Muscle layer of colon (tissue), 2 donors: ENCODE results near the gene SPAG6.

Experiments
- H3K27ac ChIP-seq: one replicate; pipeline ENCODE4 v1.7.0; 2013; ENCODE audit warnings: low read depth, mild to moderate bottlenecking, low read length, moderate library complexity
- H3K27me3 ChIP-seq, 2 donors: one replicate each; pipeline ENCODE4 v1.7.0; 2013; ENCODE audit warnings: low read length in 2 of 2, mild to moderate bottlenecking in 2 of 2; ENCODE audit not compliant: insufficient read depth in 2 of 2, control insufficient read depth in 1 of 2
- H3K36me3 ChIP-seq: one replicate; pipeline ENCODE4 v1.7.0; 2013; ENCODE audit warnings: mild to moderate bottlenecking, low read length; ENCODE audit not compliant: insufficient read depth
- H3K4me1 ChIP-seq: one replicate; pipeline ENCODE4 v1.7.0; 2013; ENCODE audit warnings: mild to moderate bottlenecking, low read length; ENCODE audit not compliant: insufficient read depth
- H3K4me3 ChIP-seq, 2 donors: one replicate each; pipeline ENCODE4 v1.7.0; 2013; ENCODE audit warnings: low read length in 2 of 2, low read depth in 1 of 2, mild to moderate bottlenecking in 1 of 2, moderate library complexity in 1 of 2
- H3K9ac ChIP-seq: one replicate; pipeline ENCODE4 v1.7.0; 2013; ENCODE audit warnings: low read length
- H3K9me3 ChIP-seq: one replicate; pipeline ENCODE4 v1.7.0; 2013; ENCODE audit warnings: mild to moderate bottlenecking, low read length
- donor health status: abdominal sarcoma.
- donor health status: Adenocarcinoma of cecum.

The SPAG6 gene

GRCh38 chr10:22335173-22335933 is 9.9 kb upstream of the SPAG6 start:
- Histone ChIP-seq H3K9ac (no peak overlapping the region), H3K4me3 (peak overlapping the region; percentile 50 to 60), H3K27me3 (peaks cover 60 to 61% of the 10 kb centered on the region in 2 donors), H3K4me1 (peaks cover 32% of the 10 kb centered on the region), H3K9me3 (peaks cover 16% of the 10 kb centered on the region), H3K36me3 (no peaks in the 10 kb centered on the region), H3K27ac (no peak overlapping the region)

DNA sequence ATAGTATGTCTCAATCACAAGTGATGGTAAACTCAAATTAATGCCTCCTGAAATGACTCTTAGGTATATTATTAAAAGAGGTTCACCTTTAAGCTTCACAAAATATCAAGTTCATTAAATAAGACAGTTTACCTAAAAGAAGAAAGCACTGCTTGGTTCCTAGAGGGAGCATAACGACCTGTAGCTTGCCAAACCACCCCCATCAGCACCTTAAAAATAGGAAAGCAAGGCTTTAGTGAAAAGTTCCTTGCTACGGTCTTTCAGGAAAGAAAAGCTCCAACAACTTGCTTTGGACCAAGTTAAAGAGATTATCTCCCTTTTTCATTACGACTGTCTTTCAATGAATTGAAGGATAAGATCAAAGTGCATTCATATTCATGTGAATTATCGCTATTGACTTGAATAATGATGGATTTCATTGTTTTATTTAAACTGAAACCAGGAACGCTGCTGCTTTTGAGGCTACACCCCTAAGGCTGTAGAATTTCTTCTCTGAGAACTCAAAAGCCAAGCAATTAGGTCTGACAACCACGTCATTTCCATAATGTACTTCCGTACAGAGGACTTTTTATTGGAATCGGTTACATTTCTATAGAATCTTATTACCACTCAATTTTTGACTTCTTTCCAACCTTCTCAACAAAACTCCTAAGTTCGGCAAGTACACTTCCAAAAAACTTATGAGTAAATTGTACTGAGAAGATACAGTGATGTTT is 7.0 kb upstream of the SPAG6 start:
- Histone ChIP-seq H3K27me3 (peaks cover 81 to 84% of the 10 kb centered on the region in 2 donors), H3K4me1 (peaks cover 39% of the 10 kb centered on the region), H3K9me3 (peaks cover 16% of the 10 kb centered on the region), H3K27ac (no peak overlapping the region), H3K4me3 (no peak overlapping the region), H3K36me3 (no peaks in the 10 kb centered on the region), H3K9ac (no peak overlapping the region)

DNA sequence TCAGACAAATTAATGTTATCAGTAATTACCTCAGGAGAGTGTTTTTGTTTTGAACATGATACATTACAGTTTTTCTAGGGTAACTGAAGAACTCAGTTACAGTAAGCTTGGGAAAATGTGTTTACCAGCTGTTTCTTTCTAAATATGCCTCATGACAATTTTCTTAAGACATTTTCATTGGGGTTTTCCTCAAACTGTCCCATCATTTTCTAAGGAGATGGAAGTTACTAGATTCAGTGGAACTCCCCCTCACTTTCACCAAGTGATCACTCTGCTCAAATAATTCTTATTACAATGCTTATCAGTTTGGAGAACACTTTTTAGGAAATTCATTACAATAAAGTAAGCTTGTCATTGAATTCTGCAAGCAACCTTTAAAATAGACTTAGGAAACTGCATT is 6.4 kb upstream of the SPAG6 start:
- no peak overlapping the region for H3K9ac ChIP-seq
- H3K36me3 ChIP-seq = no peaks in the 10 kb centered on the region
- H3K27me3 ChIP-seq = peaks cover 82 to 86% of the 10 kb centered on the region in 2 donors
- H3K9me3 ChIP-seq = peaks cover 16% of the 10 kb centered on the region
- H3K4me3 ChIP-seq = no peak overlapping the region
- no peak overlapping the region for H3K27ac ChIP-seq
- peaks cover 39% of the 10 kb centered on the region for H3K4me1 ChIP-seq

GRCh38 chr10:22339761-22340328 is 5.5 kb upstream of the SPAG6 start:
- Histone ChIP-seq H3K9ac (peak overlapping the region; percentile 54), H3K4me3 (peak overlapping the region; percentile 58 to 62)

DNA sequence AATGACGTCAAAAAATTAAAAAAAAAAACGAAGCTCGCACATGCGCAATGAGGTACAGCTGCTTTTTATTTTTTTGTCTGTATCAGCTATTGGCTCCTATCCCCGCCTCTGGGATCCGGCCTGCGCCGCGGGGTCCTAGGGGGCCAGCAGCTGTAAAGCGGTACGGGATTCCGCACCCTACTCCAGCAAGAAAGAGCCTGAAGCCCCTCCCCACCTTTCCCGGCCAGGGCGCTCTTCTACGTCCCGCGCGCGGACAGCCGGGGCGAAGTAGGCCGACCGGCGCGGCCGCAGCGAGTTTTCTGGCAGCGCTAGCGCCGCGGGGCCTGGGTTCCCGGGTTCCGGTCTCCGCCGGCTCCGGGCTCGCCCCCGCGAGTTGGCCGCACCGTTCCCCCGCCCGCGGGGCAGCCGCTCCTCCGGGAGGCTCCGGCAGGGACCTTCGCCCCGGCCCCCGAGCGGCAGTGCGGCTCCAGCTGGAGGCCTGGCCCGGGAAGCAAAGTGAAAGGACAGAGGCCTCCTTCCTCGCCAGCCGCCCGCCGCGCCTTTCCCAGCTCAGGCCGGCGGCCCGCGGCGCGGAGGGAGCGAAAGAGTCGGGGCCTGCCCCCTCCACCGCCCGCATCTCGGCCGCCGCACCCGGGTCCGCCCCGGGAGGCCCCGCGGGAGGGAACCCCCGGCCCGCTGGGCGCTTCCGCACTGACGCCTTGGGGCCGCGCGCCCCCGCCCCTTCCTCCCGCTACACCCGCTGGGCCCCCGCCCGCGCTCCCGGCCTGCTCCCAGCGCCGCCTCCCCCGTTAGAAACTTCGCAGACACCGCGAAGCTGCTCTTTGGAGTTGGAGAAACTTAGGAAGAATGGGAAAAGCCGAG is 4.7 kb upstream of the SPAG6 start:
- H3K36me3 ChIP-seq = no peaks in the 10 kb centered on the region
- peak overlapping the region; percentile 58 to 62 for H3K4me3 ChIP-seq
- peaks cover 83 to 86% of the 10 kb centered on the region in 2 donors for H3K27me3 ChIP-seq
- H3K4me1 ChIP-seq = peaks cover 24% of the 10 kb centered on the region
- peak overlapping the region; percentile 54 for H3K9ac ChIP-seq
- peak overlapping the region; percentile 64 for H3K27ac ChIP-seq
- peaks cover 16% of the 10 kb centered on the region for H3K9me3 ChIP-seq

More at GRCh38 chr10:22339761-22340328, 5.5 kb upstream of the SPAG6 start:
- Histone ChIP-seq H3K27me3 (peaks cover 83 to 86% of the 10 kb centered on the region in 2 donors), H3K4me1 (peaks cover 31% of the 10 kb centered on the region), H3K27ac (peak overlapping the region; percentile 64), H3K36me3 (no peaks in the 10 kb centered on the region), H3K9me3 (peaks cover 16% of the 10 kb centered on the region)

GRCh38 chr10:22341190-22341925 is 3.9 kb upstream of the SPAG6 start:
- Histone ChIP-seq H3K27me3 (peaks cover 83 to 86% of the 10 kb centered on the region in 2 donors), H3K4me1 (peaks cover 20% of the 10 kb centered on the region), H3K9ac (peak overlapping the region; percentile 54), H3K4me3 (peak overlapping the region; percentile 58 to 62), H3K27ac (peak overlapping the region; percentile 64), H3K36me3 (no peaks in the 10 kb centered on the region), H3K9me3 (peaks cover 20% of the 10 kb centered on the region)

DNA sequence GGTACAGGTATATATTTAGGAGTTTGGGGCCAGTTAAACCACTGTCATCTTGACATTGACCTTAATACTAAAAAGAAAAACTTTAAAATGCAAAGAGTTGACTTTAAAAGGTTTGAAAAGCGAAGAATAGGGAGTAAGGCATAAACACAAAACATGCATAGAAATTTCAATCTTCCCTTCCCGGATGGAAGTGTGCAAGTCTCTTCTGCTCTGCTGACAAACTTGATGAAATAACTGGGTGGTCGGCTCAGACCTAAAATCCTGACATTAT is 3.4 kb upstream of the SPAG6 start:
- H3K27me3 ChIP-seq = peaks cover 79 to 86% of the 10 kb centered on the region in 2 donors
- no peaks in the 10 kb centered on the region for H3K36me3 ChIP-seq
- H3K9me3 ChIP-seq = peaks cover 20% of the 10 kb centered on the region
- no peak overlapping the region for H3K4me3 ChIP-seq
- H3K9ac ChIP-seq = no peak overlapping the region
- no peak overlapping the region for H3K27ac ChIP-seq
- H3K4me1 ChIP-seq = peaks cover 15% of the 10 kb centered on the region

DNA sequence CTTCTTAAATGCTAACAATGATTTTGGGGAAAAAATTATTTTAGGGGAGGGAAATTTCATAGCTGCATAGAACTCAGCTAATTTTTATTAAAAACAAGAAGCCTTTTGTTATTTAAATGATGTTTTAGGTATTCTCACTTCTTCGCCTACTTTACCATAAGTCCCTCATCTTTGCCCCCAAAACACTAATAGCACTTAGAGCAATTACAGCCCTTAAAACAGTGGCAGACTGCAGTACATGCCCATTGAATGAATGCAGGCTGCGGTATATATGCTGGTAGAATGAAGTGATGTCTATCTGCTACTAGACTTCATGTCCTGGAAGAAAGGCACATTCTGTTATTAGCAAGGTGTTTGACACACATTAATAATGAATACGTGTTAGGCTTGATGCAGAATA is 2.9 kb upstream of the SPAG6 start:
- no peak overlapping the region for H3K4me3 ChIP-seq
- H3K4me1 ChIP-seq = peaks cover 15% of the 10 kb centered on the region
- H3K9ac ChIP-seq = no peak overlapping the region
- H3K27ac ChIP-seq = no peak overlapping the region
- H3K9me3 ChIP-seq = peaks cover 16% of the 10 kb centered on the region
- no peaks in the 10 kb centered on the region for H3K36me3 ChIP-seq
- peaks cover 73 to 83% of the 10 kb centered on the region in 2 donors for H3K27me3 ChIP-seq

DNA sequence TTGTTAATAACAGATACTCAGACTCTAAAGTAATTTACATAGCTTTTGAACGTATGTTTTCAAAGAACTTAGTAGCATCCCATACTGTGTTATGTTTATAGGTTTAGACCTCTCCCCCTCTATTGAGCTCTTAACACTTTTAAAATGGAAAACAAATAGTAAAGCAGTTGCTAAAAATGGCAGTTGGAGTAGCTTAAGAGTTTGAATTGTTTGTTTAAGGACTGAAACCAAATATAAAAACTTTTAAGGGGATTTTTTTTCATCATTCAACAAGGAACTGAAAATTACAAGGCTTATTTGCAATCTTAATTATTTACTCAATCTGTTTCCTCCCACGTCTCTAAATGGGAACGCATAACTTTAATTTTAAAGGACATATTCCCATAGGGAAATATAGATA is 1.6 kb upstream of the SPAG6 start:
- Histone ChIP-seq H3K27ac (no peak overlapping the region), H3K27me3 (peaks cover 60 to 70% of the 10 kb centered on the region in 2 donors), H3K36me3 (no peaks in the 10 kb centered on the region), H3K9ac (no peak overlapping the region), H3K4me3 (no peak overlapping the region), H3K9me3 (peaks cover 8% of the 10 kb centered on the region), H3K4me1 (peaks cover 15% of the 10 kb centered on the region)

GRCh38 chr10:22344249-22344648 is 1.0 kb upstream of the SPAG6 start:
- Histone ChIP-seq H3K4me1 (peaks cover 15% of the 10 kb centered on the region), H3K9me3 (peaks cover 4% of the 10 kb centered on the region), H3K27me3 (peaks cover 55 to 65% of the 10 kb centered on the region in 2 donors), H3K9ac (no peak overlapping the region), H3K27ac (no peak overlapping the region), H3K4me3 (no peak overlapping the region), H3K36me3 (no peaks in the 10 kb centered on the region)
